Mesenchymal stem cell (in vitro differentiated cells and primary cell): ENCODE results near the gene SMIM45.

Source experiments
- DNase-seq: peaks from one replicate; pipeline ENCODE4 v3.0.0-alpha.2; 2013
- H2AFZ ChIP-seq: one replicate; pipeline ENCODE4 v1.6.1; 2013; ENCODE audit warnings: low read depth, mild to moderate bottlenecking, control low read depth, inconsistent platforms, low read length, moderate library complexity
- H2AK5ac ChIP-seq: 2 replicates; pipeline ENCODE4 v1.6.1; 2013; ENCODE audit warnings: low read length, moderate library complexity, mild to moderate bottlenecking, inconsistent platforms; ENCODE audit not compliant: severe bottlenecking
- H2BK120ac ChIP-seq: one replicate; pipeline ENCODE4 v1.6.1; 2013; ENCODE audit warnings: low read depth, mild to moderate bottlenecking, inconsistent platforms, low read length, moderate library complexity
- H2BK12ac ChIP-seq, 2 experiments: one replicate each; pipeline ENCODE4 v1.6.1; 2013; ENCODE audit warnings: inconsistent platforms in 2 of 2, low read length in 2 of 2, mild to moderate bottlenecking in 2 of 2, moderate library complexity in 2 of 2, control low read depth in 1 of 2
- H2BK15ac ChIP-seq: one replicate; pipeline ENCODE4 v1.6.1; 2013; ENCODE audit warnings: mild to moderate bottlenecking, low read depth, inconsistent platforms; ENCODE audit not compliant: poor library complexity, severe bottlenecking
- H2BK5ac ChIP-seq: 2 replicates; pipeline ENCODE4 v1.6.1; 2013; ENCODE audit warnings: low read depth, mild to moderate bottlenecking, low read length, control low read depth, inconsistent platforms; ENCODE audit not compliant: poor library complexity, severe bottlenecking
- H3K14ac ChIP-seq, 2 experiments: one replicate each; pipeline ENCODE4 v1.6.1; 2013; ENCODE audit warnings: inconsistent platforms in 2 of 2, low read length in 2 of 2, control low read depth in 1 of 2, mild to moderate bottlenecking in 1 of 2, moderate library complexity in 1 of 2
- H3K18ac ChIP-seq, 2 experiments: one replicate each; pipeline ENCODE4 v1.6.1; 2013; ENCODE audit warnings: inconsistent platforms in 2 of 2, low read length in 2 of 2, control low read depth in 1 of 2, low read depth in 1 of 2, mild to moderate bottlenecking in 1 of 2
- H3K23ac ChIP-seq, 2 experiments: one replicate each; pipeline ENCODE4 v1.6.1; 2013; ENCODE audit warnings: inconsistent platforms in 2 of 2, low read length in 2 of 2, mild to moderate bottlenecking in 2 of 2, moderate library complexity in 2 of 2, control low read depth in 1 of 2
- H3K27ac ChIP-seq: 2 replicates; pipeline ENCODE4 v1.5.1; 2013; ENCODE audit warnings: mild to moderate bottlenecking, moderate library complexity, low read length, control low read depth, inconsistent platforms; ENCODE audit not compliant: poor library complexity, severe bottlenecking
- H3K27me3 ChIP-seq, 2 experiments: 2 replicates each; pipeline versions ENCODE4 v1.6.1 to v1.7.0; 2013; ENCODE audit warnings: low read length in 2 of 2, mild to moderate bottlenecking in 2 of 2, moderate library complexity in 2 of 2, control low read depth in 1 of 2, inconsistent platforms in 1 of 2; ENCODE audit not compliant: control insufficient read depth in 1 of 2, insufficient read depth in 1 of 2
- H3K36me3 ChIP-seq, 2 experiments: 2 replicates each; pipeline versions ENCODE4 v1.6.1 to v1.7.0; 2013; ENCODE audit warnings: low read length in 2 of 2, control low read depth in 1 of 2, inconsistent platforms in 1 of 2, low read depth in 1 of 2, mild to moderate bottlenecking in 1 of 2; ENCODE audit not compliant: insufficient read depth in 2 of 2, control insufficient read depth in 1 of 2
- H3K4ac ChIP-seq, 2 experiments: one replicate each; pipeline ENCODE4 v1.6.1; 2013; ENCODE audit warnings: inconsistent platforms in 2 of 2, low read length in 2 of 2, mild to moderate bottlenecking in 2 of 2, moderate library complexity in 2 of 2, control low read depth in 1 of 2, low read depth in 1 of 2
- H3K4me1 ChIP-seq: 2 replicates; pipeline ENCODE4 v1.6.1; 2013; ENCODE audit warnings: low read depth, low read length, control low read depth; ENCODE audit not compliant: control insufficient read depth, insufficient read depth
- H3K4me2 ChIP-seq: 2 replicates; pipeline ENCODE4 v1.6.1; 2013; ENCODE audit warnings: low read length, mild to moderate bottlenecking, inconsistent platforms; ENCODE audit not compliant: poor library complexity, severe bottlenecking
- H3K4me3 ChIP-seq, 2 experiments: 2 replicates each; pipeline versions ENCODE4 v1.5.1 to v1.7.0; 2013; ENCODE audit warnings: low read length in 2 of 2, mild to moderate bottlenecking in 2 of 2, control low read depth in 1 of 2, low read depth in 1 of 2; ENCODE audit not compliant: insufficient read depth in 1 of 2
- H3K79me1 ChIP-seq: replicated peaks from 2 replicates; pipeline ENCODE4 v1.6.1; 2013; ENCODE audit warnings: mild to moderate bottlenecking, control low read depth, low read length, inconsistent platforms; ENCODE audit not compliant: poor library complexity, severe bottlenecking
- H3K9ac ChIP-seq: 2 replicates; pipeline ENCODE4 v1.7.0; 2013; ENCODE audit warnings: mild to moderate bottlenecking, low read length, moderate library complexity
- H3K9me3 ChIP-seq: 2 replicates; pipeline ENCODE4 v1.7.0; 2013; ENCODE audit warnings: mild to moderate bottlenecking, low read length; ENCODE audit not compliant: control insufficient read depth
- H4K8ac ChIP-seq: one replicate; pipeline ENCODE4 v1.6.1; 2013; ENCODE audit warnings: inconsistent platforms, mild to moderate bottlenecking, low read length, moderate library complexity
- H4K91ac ChIP-seq: one replicate; pipeline ENCODE4 v1.6.1; 2013; ENCODE audit warnings: mild to moderate bottlenecking, low read length, inconsistent platforms
- WGBS: methylation state at CpG from one replicate; pipeline ENCODE4 v1.1.7; 2013; ENCODE audit warnings: mixed read lengths; 5-methylcytosine and 5-hydroxymethylcytosine counted together

Gene SMIM45

DNA sequence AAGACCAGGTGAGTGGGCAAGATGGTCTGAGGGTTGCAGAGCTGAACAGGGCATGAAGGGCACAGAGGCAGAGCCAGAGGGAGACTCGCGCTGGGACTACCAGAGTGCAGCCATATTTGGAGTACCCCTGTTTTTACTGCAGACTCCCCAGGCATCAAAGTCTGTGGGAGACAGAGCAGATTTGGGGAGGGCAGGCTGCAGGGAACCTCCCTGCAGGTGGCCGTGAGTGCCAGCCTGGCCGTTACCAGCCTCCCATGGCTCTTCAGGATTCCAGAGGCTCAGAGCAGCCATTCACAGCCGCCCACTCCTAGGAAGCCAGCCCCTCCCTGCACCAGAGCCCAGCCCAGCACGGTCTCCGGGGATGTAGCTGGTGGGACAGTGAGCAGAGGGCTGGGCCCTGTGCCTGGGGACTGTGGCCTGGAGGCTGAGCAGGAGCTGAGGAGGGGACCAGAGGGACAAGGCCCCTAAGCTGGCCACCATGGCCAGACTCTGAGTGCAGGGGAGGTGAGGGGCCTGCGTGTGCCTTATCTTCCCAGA lies 17.2 kb downstream of the SMIM45 start, which contains the start of gene SEPTIN3:
Gene SEPTIN3 (plus strand): TSS at position 334 of the 537 bp plus-strand sequence. CDS start 2,050 bp downstream, outside the sequence.
- Histone ChIP-seq H3K36me3 (no peaks in the 10 kb centered on the region), H2BK120ac (no peak within 1 kb of the TSS), H3K27ac (no peak within 1 kb of the TSS), H4K91ac (no peak within 1 kb of the TSS), H3K9me3 (no peaks in the 10 kb centered on the region), H3K14ac (peak within 1 kb of the TSS in 1 of 2 experiments; percentile 12), H3K4me1 (peaks cover 2% of the 10 kb centered on the region), H3K79me1 (no peaks in the 10 kb centered on the region), H3K4ac (no peak within 1 kb of the TSS), H3K18ac (no peak within 1 kb of the TSS), H2AFZ (no peak within 1 kb of the TSS), H3K4me2 (no peak within 1 kb of the TSS), H3K4me3 (no peak within 1 kb of the TSS), H3K23ac (peak within 1 kb of the TSS in 1 of 2 experiments; percentile 36), H3K27me3 (peaks cover 28 to 56% of the 10 kb centered on the region in 2 experiments), H4K8ac (no peak within 1 kb of the TSS), H3K9ac (no peak within 1 kb of the TSS), H2BK12ac (no peak within 1 kb of the TSS), H2BK5ac (no peak within 1 kb of the TSS), H2BK15ac (no peak within 1 kb of the TSS), H2AK5ac (no peak within 1 kb of the TSS)
- WGBS, result 53% methylated on average over 6 of the region's 8 CpGs
- DNase-seq, result no peak

DNA sequence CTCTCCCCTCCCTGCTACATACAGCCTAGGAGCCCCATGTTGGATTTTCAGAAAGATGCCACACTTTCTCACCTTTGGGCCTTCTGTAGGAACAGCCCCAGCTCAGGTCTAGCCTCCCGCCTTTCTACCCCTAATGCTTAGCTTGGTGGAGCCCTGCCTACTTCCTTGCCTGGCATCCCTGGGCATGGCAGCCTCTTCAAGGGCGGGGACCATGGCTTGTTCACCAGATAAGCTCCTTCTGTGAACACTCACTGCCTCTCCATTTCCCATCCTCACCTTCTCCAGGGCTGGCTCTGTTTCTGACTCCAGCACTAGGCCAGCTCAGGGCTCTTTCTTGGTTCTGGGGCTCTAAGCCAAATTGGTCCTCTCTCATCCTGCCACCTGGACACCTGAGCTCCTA lies 18.7 kb downstream of the SMIM45 start:
- Histone ChIP-seq H4K91ac (no peak overlapping the region), H4K8ac (no peak overlapping the region), H3K79me1 (no peaks in the 10 kb centered on the region), H3K23ac (no peak overlapping the region), H3K36me3 (no peaks in the 10 kb centered on the region), H3K4me3 (no peak overlapping the region), H3K18ac (no peak overlapping the region), H3K14ac (no peak overlapping the region), H2AK5ac (no peak overlapping the region), H3K4me1 (peaks cover 2% of the 10 kb centered on the region), H2BK120ac (no peak overlapping the region), H2BK15ac (no peak overlapping the region), H3K9ac (no peak overlapping the region), H3K27me3 (peaks cover 38 to 60% of the 10 kb centered on the region in 2 experiments), H3K9me3 (no peaks in the 10 kb centered on the region), H3K27ac (no peak overlapping the region), H2BK12ac (no peak overlapping the region), H2BK5ac (no peak overlapping the region), H3K4ac (no peak overlapping the region), H2AFZ (no peak overlapping the region), H3K4me2 (no peak overlapping the region)
- WGBS, result 61% methylated on average over 2 of the region's 2 CpGs
- DNase-seq, result no peak

DNA sequence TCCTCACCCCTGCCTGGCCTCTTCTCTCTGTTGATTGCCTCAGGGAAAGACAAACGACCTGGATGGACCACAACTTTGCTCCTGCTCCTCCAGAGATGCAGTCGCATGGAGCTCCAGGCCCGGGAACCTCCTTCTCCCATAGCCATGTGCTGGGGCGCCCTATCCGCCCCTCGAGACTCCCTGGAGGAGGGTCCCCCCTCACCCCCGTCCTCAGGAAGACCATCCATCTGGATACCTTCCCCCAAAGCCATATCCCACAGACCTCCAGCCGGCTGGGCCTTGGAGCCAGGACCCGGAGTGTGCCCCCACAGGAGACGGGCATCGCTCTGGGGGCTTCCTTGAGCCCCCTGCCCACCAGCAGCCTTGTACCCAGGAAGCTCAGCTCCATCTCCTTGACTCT lies 19.5 kb downstream of the SMIM45 start:
- WGBS, result 75% methylated on average over 11 of the region's 11 CpGs
- Histone ChIP-seq H2BK12ac (no peak overlapping the region), H2AFZ (no peak overlapping the region)

DNA sequence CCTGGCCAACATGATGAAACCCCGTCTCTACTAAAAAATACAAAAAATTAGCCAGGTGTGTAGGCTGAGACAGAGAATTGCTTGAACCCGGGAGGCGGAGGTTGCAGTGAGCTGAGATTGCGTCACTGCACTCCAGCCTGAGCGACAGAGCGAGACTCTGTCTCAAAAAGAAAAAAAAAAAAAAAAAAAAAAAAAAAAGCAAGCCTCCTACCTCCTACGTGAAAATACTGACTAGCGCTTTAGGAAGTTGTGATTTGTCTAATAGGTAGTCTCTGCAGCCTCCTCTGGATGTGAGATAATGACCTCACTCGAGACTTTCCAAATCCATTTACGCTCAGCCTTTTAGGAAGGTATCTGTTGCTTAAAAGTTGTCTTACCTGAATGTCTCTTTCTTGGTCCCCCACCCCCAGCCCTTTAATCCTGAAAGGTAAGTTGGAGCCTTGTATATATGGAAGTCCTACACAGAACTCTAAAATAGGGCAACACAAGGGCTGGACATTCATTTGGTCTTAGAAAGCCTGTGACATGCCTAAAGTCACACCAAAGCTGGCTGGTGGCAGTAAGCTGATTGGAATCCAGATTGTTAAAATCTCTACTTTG lies 22.8 kb downstream of the SMIM45 start:
- Histone ChIP-seq H2AK5ac (no peak overlapping the region), H3K27me3 (peaks cover 66 to 84% of the 10 kb centered on the region in 2 experiments)

More for the DNA sequence above, 19.5 kb downstream of the SMIM45 start:
- H2AK5ac ChIP-seq, result no peak overlapping the region
- H3K27me3 ChIP-seq, result peaks cover 45 to 68% of the 10 kb centered on the region in 2 experiments
- H4K8ac ChIP-seq, result no peak overlapping the region
- H3K18ac ChIP-seq, result no peak overlapping the region
- H3K4ac ChIP-seq, result no peak overlapping the region
- H2BK15ac ChIP-seq, result no peak overlapping the region
- no peak overlapping the region for H2BK120ac ChIP-seq
- H3K9ac ChIP-seq, result no peak overlapping the region
- H3K79me1 ChIP-seq, result no peaks in the 10 kb centered on the region
- no peak overlapping the region for H2BK5ac ChIP-seq
- no peak overlapping the region for H3K23ac ChIP-seq
- H3K27ac ChIP-seq, result no peak overlapping the region
- H3K4me1 ChIP-seq, result peaks cover 4% of the 10 kb centered on the region
- no peak overlapping the region for H4K91ac ChIP-seq
- no peak overlapping the region for H3K4me3 ChIP-seq
- no peak overlapping the region for H3K14ac ChIP-seq
- no peak overlapping the region for H3K4me2 ChIP-seq
- no peak for DNase-seq
- no peaks in the 10 kb centered on the region for H3K36me3 ChIP-seq
- H3K9me3 ChIP-seq, result no peaks in the 10 kb centered on the region

More for the DNA sequence above, 22.8 kb downstream of the SMIM45 start:
- Histone ChIP-seq H3K4me2 (no peak overlapping the region), H2BK15ac (no peak overlapping the region), H2BK12ac (no peak overlapping the region), H4K8ac (no peak overlapping the region), H3K27ac (no peak overlapping the region), H4K91ac (no peak overlapping the region), H3K23ac (no peak overlapping the region), H3K4ac (no peak overlapping the region), H3K4me3 (no peak overlapping the region), H3K36me3 (no peaks in the 10 kb centered on the region), H3K18ac (no peak overlapping the region), H2BK5ac (no peak overlapping the region), H3K79me1 (no peaks in the 10 kb centered on the region), H3K14ac (no peak overlapping the region), H3K9me3 (no peaks in the 10 kb centered on the region), H3K9ac (no peak overlapping the region), H2AFZ (no peak overlapping the region), H2BK120ac (no peak overlapping the region), H3K4me1 (peaks cover 9% of the 10 kb centered on the region)
- no peak for DNase-seq
- WGBS, result 80% methylated on average over 6 of the region's 10 CpGs
